Neural progenitor cell (in vitro differentiated cells): ENCODE data around the gene HDC.

Source experiments
- EZH2phosphoT487 ChIP-seq: fragments of 200-600 bp; sonication (generic); IDR thresholded peaks from 2 replicates; pipeline ENCODE4 v1.6.1; 2017; ENCODE audit warnings: antibody characterized with exemption
- TF ChIP-seq, protein P1 (sequence below): fragments of 200-600 bp; sonication (generic); IDR thresholded peaks from 2 replicates; pipeline ENCODE4 v1.5.1; 2017; ENCODE audit warnings: antibody characterized with exemption, mild to moderate bottlenecking

DNA sequence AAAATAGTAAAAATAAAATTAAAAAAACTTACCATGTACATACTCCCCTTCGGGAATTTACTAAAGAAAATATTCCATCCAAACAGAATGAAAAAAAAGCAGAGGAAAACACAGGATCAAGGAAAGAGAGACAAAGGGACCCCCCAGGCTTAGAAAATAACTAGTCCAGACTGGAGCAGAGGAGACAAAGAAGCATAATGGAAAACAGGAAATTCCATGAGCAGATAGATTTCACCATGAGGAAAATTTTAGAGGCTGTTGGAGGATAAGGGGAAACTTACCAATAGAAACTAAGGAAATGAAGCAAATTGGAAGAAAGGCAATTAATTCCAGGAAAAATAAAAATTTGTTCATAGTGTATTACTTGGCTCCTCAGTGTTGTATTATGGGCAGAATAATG is 46.8 kb downstream of the HDC start:
- TF ChIP-seq EZH2phosphoT487, result no peak
- TF ChIP-seq, protein P1, sequence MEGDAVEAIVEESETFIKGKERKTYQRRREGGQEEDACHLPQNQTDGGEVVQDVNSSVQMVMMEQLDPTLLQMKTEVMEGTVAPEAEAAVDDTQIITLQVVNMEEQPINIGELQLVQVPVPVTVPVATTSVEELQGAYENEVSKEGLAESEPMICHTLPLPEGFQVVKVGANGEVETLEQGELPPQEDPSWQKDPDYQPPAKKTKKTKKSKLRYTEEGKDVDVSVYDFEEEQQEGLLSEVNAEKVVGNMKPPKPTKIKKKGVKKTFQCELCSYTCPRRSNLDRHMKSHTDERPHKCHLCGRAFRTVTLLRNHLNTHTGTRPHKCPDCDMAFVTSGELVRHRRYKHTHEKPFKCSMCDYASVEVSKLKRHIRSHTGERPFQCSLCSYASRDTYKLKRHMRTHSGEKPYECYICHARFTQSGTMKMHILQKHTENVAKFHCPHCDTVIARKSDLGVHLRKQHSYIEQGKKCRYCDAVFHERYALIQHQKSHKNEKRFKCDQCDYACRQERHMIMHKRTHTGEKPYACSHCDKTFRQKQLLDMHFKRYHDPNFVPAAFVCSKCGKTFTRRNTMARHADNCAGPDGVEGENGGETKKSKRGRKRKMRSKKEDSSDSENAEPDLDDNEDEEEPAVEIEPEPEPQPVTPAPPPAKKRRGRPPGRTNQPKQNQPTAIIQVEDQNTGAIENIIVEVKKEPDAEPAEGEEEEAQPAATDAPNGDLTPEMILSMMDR, result no peak
